HepG2 (cell line): Measurements from ENCODE around the gene UTS2R. TPM values are rescaled to one million over a fixed set of nuclear protein-coding genes. Genes with fewer than 3 reads are reported as not detected.

ENCODE experiments used
- BCL3 ChIP-seq: sonication (generic); formaldehyde crosslinking; IDR thresholded peaks from 2 replicates; pipeline ENCODE4 v1.5.1; 2020; ENCODE audit warnings: mild to moderate bottlenecking, missing genetic modification reagents, moderate library complexity
- CSRNP1 ChIP-seq: sonication (generic); formaldehyde crosslinking; IDR thresholded peaks from 2 replicates; pipeline ENCODE4 v1.8.1; 2023; ENCODE audit warnings: mild to moderate bottlenecking, missing genetic modification reagents
- MAF1 ChIP-seq: sonication (generic); formaldehyde crosslinking; IDR thresholded peaks from 2 replicates; pipeline ENCODE4 v1.5.0; 2020; ENCODE audit warnings: missing genetic modification reagents, borderline replicate concordance
- PRDM15 ChIP-seq: sonication (generic); formaldehyde crosslinking; IDR thresholded peaks from 2 replicates; pipeline ENCODE4 v1.4.0; 2020; ENCODE audit warnings: missing genetic modification reagents
- SIX1 ChIP-seq: sonication (generic); formaldehyde crosslinking; IDR thresholded peaks from 2 replicates; pipeline ENCODE4 v1.4.0; 2020; ENCODE audit warnings: missing genetic modification reagents, borderline replicate concordance
- SKI ChIP-seq: fragments of 450-650 bp; IDR thresholded peaks from one replicate; pipeline ENCODE4 v1.6.1; 2018; ENCODE audit warnings: mild to moderate bottlenecking; ENCODE audit not compliant: partially characterized antibody
- SKIL ChIP-seq: sonication (generic); formaldehyde crosslinking; IDR thresholded peaks from 2 replicates; pipeline ENCODE4 v1.8.0; 2022; ENCODE audit warnings: missing genetic modification reagents, mild to moderate bottlenecking, moderate library complexity, borderline replicate concordance
- ZBTB3 ChIP-seq: sonication (generic); formaldehyde crosslinking; IDR thresholded peaks from 2 replicates; pipeline ENCODE4 v1.4.0; 2020; ENCODE audit warnings: low read depth, mild to moderate bottlenecking, moderate library complexity, missing genetic modification reagents, borderline replicate concordance
- ZFP36L2 ChIP-seq: sonication (generic); formaldehyde crosslinking; IDR thresholded peaks from 2 replicates; pipeline ENCODE4 v1.4.0; 2020; ENCODE audit warnings: missing genetic modification reagents
- ZHX1 ChIP-seq: sonication (generic); formaldehyde crosslinking; IDR thresholded peaks from 2 replicates; pipeline ENCODE4 v1.8.1; 2022; ENCODE audit warnings: low read depth, mild to moderate bottlenecking, missing genetic modification reagents
- ZMYM4 ChIP-seq: sonication (generic); formaldehyde crosslinking; IDR thresholded peaks from 2 replicates; pipeline ENCODE4 v1.8.1; 2023; ENCODE audit warnings: mild to moderate bottlenecking, missing genetic modification reagents
- ZNF598 ChIP-seq: sonication (generic); formaldehyde crosslinking; IDR thresholded peaks from 2 replicates; pipeline ENCODE4 v1.5.1; 2020; ENCODE audit warnings: mild to moderate bottlenecking, missing genetic modification reagents, borderline replicate concordance
- ZNF607 ChIP-seq: sonication (generic); formaldehyde crosslinking; IDR thresholded peaks from 2 replicates; pipeline ENCODE4 v1.5.1; 2020; ENCODE audit warnings: missing genetic modification reagents, mild to moderate bottlenecking, borderline replicate concordance
- ZNF761 ChIP-seq: sonication (generic); formaldehyde crosslinking; conservative IDR thresholded peaks from 2 replicates; pipeline ENCODE4 v1.4.0; 2020; ENCODE audit warnings: mild to moderate bottlenecking, missing genetic modification reagents
- ZNF772 ChIP-seq: sonication (generic); formaldehyde crosslinking; IDR thresholded peaks from 2 replicates; pipeline ENCODE4 v1.5.0; 2020; ENCODE audit warnings: mild to moderate bottlenecking, missing genetic modification reagents
- polyA plus RNA-seq, 8 experiments: library from polyadenylated mRNA; depleted of rRNA in 3 of 8; stranded (reverse) in 7 of 8; unstranded in 1 of 8; fragments of >200 nt; fragmentation: Illumina TruSeq in 4 of 8; extraction: Trizol in 4 of 8; gene quantifications; 2 replicates each; pipeline versions ENCODE4 v1.2.1 to v1.2.3, GENCODE V29; 2011 to 2016; ENCODE audit warnings: low read depth in 4 of 8, missing spikeins in 1 of 8, mixed read lengths in 1 of 8; ENCODE audit not compliant: insufficient read depth in 1 of 8
- total RNA-seq, 5 experiments: library from RNA; depleted of rRNA; stranded (reverse); fragments of >200 nt; fragmentation: Illumina TruSeq; extraction: Trizol; gene quantifications; 2 replicates each; pipeline ENCODE4 v1.2.3, GENCODE V29; 2016; ENCODE audit warnings: low read depth in 1 of 5

The UTS2R gene
- total and polyA plus RNA-seq, 2 of the 13 experiments (the other 11 are each of a cell fraction or from before 2014, with no cell fraction given), result 0.13 to 0.15 TPM

GRCh38 chr17:82384730-82385481, 13.3 kb downstream of the UTS2R start (continued):
- 0 out of 2 replicates have a peak, but pooled peaks have one; percentile 40 for TF ChIP-seq ZHX1 (CRISPR knock-in tag)
- TF ChIP-seq SIX1 (CRISPR knock-in tag), result no peak
- TF ChIP-seq ZNF761 (CRISPR knock-in tag), result 0 out of 2 replicates have a peak, but pooled peaks have one; percentile 50
- TF ChIP-seq ZMYM4 (CRISPR knock-in tag), result no peak
- TF ChIP-seq ZBTB3 (CRISPR knock-in tag), result 0 out of 2 replicates have a peak, but pooled peaks have one; percentile 56
- 0 out of 2 replicates have a peak, but pooled peaks have one; percentile 23 for TF ChIP-seq BCL3 (CRISPR knock-in tag)
- peak; percentile 31; the same call in 1 of the 2 replicates for TF ChIP-seq ZNF772 (CRISPR knock-in tag)
- peak; percentile 99 for TF ChIP-seq SKI
- TF ChIP-seq SKIL (CRISPR knock-in tag), result peak; percentile 98
- TF ChIP-seq ZFP36L2, result no peak
- TF ChIP-seq ZNF598 (CRISPR knock-in tag), result 0 out of 2 replicates have a peak, but pooled peaks have one; percentile 66
- TF ChIP-seq PRDM15, result 0 out of 2 replicates have a peak, but pooled peaks have one; percentile 13
- no peak for TF ChIP-seq MAF1 (CRISPR knock-in tag)
- no peak for TF ChIP-seq ZNF607 (CRISPR knock-in tag)
- TF ChIP-seq CSRNP1 (CRISPR knock-in tag), result peak; percentile 58; the same call in 1 of the 2 replicates
